ENCODE results near the gene TNFAIP6.
"Not testable (repeated sequence)": the region's sequence is repeated elsewhere in the genome, so short reads cannot be mapped to it uniquely, and the experiment has no call there.

TNFAIP6 gene

GRCh38 chr2:151357359-151357758, at the start of gene TNFAIP6:
Gene TNFAIP6 (plus strand): TSS chr2:151357592. CDS start chr2:151357667, 75 bp downstream.
- peak; percentile 65 for DNase-seq

DNA sequence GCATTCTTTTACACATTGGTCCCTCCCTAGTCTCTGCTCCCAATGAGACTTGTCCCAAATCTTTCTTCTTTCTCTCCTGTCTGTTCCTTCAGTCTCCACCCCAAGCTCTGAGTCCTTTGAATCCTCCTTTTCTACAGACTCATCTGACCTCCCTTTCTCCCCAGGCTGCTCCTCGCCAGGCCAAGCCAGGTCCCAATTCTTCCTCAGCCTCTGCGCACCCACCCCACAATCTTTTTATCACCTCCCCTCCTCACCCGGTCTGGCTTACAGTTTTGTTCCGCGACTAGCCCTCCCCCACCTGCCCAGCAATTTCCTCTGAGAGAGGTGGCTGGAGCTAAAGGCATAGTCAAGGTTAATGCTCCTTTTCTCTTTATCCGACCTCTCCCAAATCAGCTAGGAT, 47.1 kb upstream of the TNFAIP6 start:
- DNase-seq: not testable (repeated sequence)

DNA sequence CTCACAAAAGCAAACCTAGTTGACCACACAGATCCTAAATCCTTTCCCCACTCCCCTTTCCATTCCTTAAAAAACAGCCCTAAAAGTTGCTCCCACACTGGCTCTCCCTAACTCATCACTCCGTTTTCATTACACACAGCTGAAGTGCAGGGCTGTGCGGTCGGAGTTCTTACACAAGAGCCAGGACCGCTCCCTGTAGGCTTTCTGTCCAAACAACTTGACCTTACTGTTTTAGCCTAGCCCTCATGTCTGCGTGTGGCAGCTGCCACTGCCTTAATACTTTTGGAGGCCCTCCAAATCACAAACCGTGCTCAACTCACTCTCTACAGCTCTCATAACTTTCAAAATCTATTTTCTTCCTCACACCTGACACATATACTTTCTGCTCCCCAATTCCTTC, 45.0 kb upstream of the TNFAIP6 start:
- DNase-seq: not testable (repeated sequence)

DNA sequence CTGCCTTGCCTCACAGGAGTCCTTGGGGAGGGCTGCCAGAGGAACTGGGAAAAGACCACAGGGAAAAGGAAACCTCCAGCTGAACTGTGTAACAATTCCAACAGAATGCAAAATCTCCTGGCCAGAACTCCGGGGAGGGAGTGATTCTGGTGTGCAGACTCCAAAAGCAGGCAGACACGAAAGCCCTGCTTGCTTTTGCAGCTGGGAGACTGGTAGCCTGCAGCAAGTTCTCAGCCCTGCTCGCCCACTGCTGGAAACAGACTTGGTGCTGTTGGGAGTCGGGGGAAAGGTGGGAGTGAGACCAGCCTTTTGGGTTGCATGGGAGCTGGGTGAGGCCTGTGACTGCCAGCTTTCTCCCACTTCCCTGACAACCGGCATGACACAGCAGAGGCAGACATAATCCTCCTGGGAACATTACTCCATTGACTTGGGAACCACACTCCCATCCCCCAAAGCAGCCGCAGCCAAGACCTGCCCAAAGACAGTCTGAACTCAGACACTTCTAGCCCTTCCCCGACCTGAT, 42.0 kb upstream of the TNFAIP6 start:
- no peak for DNase-seq

- no peak for DNase-seq
Measured at GRCh38 chr2:151325581-151326095, 31.8 kb upstream of the TNFAIP6 start.

GRCh38 chr2:151326554-151326953, 30.8 kb upstream of the TNFAIP6 start:
- DNase-seq: no peak

GRCh38 chr2:151329998-151330397, 27.4 kb upstream of the TNFAIP6 start:
- DNase-seq: no peak

DNA sequence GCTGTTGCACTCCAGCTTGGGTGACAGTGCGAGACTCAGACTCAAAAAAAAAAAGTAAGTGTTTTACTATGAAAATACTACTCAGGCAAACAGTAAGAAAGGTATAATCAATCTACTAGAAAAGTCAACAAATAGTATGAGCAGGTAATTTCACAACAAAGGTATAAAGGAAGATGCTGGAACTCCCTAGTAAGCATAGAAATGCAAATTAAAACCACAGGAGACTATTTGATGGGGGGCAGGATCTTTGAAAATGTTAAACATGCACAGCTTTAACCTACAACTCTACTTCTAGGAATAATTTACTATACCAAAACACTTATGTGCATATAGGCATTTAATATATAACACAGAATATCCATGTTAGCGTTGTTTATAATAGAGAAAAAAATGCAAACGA, 24.3 kb upstream of the TNFAIP6 start:
- DNase-seq: no peak

- peak; percentile 44 for DNase-seq
Measured at GRCh38 chr2:151334082-151334815, 23.1 kb upstream of the TNFAIP6 start.

GRCh38 chr2:151336863-151337371, 20.5 kb upstream of the TNFAIP6 start:
- no peak for DNase-seq

DNA sequence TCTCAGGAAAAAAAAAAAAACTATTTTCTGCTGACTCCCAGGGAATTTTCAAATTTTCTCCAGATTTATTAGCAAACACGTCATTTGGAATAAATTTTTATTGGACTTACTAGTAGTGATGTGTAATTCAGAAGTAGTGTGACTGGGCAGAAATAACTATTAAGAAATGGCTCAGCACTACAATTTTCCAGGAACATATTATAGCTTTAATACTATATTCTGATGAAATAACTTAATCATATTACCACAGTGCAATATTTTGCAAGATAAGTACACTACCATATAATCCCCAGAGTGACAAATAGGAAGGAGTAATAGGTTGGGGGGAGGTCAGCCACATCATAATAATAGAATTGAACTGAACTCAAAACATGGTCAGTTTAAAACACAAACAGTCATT, 19.7 kb upstream of the TNFAIP6 start:
- DNase-seq: no peak

DNA sequence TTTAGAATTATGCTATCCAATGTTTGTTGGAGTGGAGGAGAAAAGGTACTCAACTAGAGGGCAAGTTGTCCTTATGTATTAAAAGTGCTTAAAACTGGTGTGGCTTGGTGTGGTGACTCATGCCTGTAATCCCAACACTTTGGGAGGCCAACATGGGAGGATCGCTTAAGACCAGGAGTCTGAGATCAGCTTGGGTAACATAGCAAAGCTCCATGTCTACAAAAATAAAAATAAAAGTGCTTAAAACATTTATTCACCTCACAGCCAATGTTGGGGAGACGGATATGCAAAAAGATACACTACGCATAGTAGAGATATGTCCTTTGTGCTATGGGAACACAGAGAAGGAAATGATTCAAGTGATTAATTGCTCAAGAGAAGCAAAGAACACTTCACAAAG, 19.3 kb upstream of the TNFAIP6 start:
- no peak for DNase-seq

DNA sequence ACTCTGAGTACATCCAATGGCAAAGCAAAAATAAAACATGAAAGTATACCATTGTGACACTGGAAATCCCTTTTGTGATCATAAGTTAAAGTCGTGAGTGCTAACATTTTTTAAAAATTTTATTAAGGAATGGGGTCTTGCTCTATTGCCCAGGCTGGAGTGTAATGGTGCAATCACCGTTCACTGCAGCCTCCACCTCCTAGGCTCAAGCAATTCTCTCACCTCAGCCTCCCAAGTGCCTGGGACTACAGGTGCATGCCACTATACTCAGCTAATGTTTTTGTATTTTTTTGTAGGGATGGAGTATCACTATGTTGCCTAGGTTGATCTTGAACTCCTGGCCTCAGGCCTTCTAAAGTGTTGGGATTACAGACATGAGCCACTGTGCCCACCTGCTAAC, 14.3 kb upstream of the TNFAIP6 start:
- no peak for DNase-seq

- not testable (repeated sequence) for DNase-seq
Measured at GRCh38 chr2:151344191-151344590, 13.2 kb upstream of the TNFAIP6 start.

- DNase-seq: no peak
Measured at GRCh38 chr2:151344906-151345305, 12.5 kb upstream of the TNFAIP6 start.

- no peak for DNase-seq
Measured at GRCh38 chr2:151347294-151347693, 10.1 kb upstream of the TNFAIP6 start.

DNA sequence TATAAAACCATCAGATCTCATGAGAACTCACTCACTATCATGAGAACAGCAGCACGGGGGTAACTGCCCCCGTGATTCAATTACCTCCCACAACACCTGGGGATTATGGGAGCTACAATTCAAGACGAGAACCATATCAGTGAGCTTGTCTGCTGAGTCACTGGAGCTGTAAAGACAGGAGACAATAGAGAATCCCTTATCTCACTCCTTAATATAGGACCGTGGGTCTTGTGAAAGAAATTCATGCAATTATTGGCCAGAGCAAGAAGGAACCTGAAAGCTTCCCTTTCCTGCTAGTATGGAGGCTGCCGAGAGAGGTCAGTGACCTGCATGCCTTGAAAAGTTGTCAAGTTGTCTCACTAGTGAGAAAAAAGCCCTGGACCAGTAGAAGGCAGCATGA, 9.5 kb upstream of the TNFAIP6 start:
- DNase-seq: peak; percentile 80

GRCh38 chr2:151350579-151351195, 6.7 kb upstream of the TNFAIP6 start:
- DNase-seq: peak; percentile 57

- no peak for DNase-seq
Measured at GRCh38 chr2:151353995-151354394, 3.4 kb upstream of the TNFAIP6 start.

GRCh38 chr2:151354807-151355206, 2.6 kb upstream of the TNFAIP6 start:
- no peak for DNase-seq

DNA sequence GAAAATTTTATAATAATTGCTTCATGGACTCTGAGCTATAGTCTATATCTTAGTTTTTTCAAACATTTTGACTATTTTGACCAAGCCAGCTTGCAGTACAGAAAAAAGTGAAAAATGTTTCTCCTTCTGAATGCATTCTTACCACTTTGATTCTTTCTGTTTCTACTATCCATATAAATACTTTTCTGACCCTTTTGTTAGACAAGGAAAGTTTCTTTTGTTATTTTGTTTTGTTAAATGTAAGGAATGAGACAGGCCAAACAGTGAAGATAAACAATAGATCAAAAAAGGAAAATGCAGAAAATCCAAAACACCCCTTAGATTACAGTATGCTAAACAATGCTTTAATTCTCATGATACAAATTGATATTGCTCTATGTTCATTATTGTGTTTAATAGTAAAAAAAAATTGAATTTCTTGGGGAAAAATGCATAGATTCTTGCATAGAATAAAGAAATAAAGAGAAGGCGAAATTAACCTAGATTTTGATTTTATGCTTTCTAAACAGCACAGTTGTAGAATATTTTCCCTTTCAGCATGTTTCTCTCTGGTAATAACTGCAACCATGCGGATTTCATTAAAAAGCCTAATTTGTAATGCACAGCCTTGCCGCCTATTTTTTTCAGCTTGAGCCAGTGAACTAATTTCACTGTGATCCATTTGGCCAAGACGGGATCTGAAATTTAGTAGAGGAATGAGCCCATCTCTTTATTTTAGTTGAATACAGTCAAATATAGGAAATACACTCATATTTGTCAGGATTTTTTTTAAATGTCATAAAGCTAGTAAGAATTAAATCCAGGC, 976 bp downstream of the TNFAIP6 start:
- no peak for DNase-seq

DNA sequence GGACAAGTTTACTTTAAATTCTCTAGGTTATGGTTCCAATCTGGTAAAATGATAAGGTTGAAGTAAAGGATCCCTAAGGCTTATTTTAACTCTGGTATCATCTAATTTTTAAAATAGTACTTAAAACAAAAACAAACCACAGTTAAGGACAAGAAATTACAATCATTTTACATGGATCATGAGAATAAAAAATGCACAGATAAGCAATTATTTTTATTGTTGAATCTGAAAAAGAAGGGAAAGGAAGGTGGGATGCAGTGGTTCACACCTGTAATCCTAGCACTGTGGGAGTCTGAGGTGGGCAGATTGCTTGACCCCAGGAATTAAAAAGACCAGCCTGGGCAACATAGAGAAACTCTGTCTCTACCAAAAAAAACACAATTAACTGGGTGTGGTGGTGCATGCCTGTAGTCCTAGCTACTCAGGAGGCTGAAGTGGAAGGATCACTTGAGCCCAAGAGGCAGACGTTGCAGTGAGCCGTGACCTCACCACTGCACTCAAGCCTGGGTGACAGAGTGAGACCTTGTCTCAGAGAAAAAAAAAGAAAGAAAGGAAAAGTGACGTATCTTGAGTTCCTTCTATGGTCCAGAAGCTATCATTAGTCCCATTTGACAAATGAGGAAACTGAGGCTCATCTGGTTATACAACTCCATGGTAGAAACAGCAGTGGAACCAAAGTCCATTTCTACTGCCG, 2.5 kb downstream of the TNFAIP6 start:
- DNase-seq: no peak

Measured in NCI-H226 (cell line).